ENCODE results near the gene RNF186.

The RNF186 gene

DNA sequence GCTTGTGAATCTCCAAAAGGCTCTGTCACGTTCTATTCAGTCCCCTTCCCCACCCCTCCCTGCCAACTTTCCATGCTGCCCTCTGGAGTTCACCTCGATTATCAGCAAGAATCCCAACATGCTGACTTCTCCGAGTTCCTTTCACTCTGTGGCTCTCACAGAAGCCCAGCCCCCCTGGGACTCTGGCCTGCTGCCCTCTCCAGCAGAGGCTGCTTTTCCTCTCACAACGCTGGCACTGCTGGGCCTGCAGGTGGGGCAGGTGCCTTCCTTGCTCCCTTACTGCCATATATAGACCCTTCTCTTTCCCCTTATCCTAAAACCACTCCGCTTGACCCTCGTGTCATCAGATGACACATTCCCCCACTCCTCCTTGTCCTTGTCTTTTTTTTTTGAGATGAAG is 10.2 kb upstream of the RNF186 start:
- no peak for ATAC-seq
- TF ChIP-seq CSRNP3 (CRISPR knock-in tag; IDR thresholded peaks at IDR 0.05) (no peak), TOX (CRISPR knock-in tag; IDR thresholded peaks at IDR 0.05; ENCODE audit: borderline replicate concordance) (no peak), ZNF8 (CRISPR knock-in tag; IDR thresholded peaks at IDR 0.05) (no peak)
- TF ChIP-seq, protein P1, sequence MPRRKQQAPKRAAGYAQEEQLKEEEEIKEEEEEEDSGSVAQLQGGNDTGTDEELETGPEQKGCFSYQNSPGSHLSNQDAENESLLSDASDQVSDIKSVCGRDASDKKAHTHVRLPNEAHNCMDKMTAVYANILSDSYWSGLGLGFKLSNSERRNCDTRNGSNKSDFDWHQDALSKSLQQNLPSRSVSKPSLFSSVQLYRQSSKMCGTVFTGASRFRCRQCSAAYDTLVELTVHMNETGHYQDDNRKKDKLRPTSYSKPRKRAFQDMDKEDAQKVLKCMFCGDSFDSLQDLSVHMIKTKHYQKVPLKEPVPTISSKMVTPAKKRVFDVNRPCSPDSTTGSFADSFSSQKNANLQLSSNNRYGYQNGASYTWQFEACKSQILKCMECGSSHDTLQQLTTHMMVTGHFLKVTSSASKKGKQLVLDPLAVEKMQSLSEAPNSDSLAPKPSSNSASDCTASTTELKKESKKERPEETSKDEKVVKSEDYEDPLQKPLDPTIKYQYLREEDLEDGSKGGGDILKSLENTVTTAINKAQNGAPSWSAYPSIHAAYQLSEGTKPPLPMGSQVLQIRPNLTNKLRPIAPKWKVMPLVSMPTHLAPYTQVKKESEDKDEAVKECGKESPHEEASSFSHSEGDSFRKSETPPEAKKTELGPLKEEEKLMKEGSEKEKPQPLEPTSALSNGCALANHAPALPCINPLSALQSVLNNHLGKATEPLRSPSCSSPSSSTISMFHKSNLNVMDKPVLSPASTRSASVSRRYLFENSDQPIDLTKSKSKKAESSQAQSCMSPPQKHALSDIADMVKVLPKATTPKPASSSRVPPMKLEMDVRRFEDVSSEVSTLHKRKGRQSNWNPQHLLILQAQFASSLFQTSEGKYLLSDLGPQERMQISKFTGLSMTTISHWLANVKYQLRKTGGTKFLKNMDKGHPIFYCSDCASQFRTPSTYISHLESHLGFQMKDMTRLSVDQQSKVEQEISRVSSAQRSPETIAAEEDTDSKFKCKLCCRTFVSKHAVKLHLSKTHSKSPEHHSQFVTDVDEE (CRISPR knock-in tag; IDR thresholded peaks at IDR 0.05), result no peak

DNA sequence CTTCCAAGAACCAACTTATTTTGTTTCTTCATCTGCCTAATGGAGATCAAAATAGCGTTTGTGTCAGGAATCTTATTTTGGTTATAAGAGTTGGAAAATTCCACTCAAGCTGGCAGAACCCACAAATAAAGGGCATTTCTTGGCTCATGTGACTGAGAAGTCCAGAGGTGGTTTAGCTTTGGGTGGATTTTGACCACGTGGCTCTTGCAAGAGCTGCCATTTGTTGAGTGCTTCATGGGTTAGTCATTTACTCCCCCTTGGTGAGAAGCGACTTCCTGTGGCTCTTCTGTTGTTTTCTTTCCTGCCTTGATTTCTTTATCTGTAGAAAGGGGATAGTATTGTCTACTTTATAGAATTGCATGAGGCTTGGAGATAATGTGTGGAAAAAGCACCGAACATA is 9.5 kb upstream of the RNF186 start:
- ATAC-seq, result no peak
- TF ChIP-seq SNAI2 (CRISPR knock-in tag; IDR thresholded peaks at IDR 0.05) (no peak), ZNF8 (CRISPR knock-in tag; IDR thresholded peaks at IDR 0.05) (no peak), RARB (CRISPR knock-in tag; IDR thresholded peaks at IDR 0.05) (no peak), ISL1 (CRISPR knock-in tag; IDR thresholded peaks at IDR 0.05) (no peak), ZFP3 (CRISPR knock-in tag; IDR thresholded peaks at IDR 0.05) (no peak)

GRCh38 chr1:19824036-19824435 is 9.0 kb upstream of the RNF186 start:
- no peak for ATAC-seq
- TF ChIP-seq TCF4 (CRISPR knock-in tag; IDR thresholded peaks at IDR 0.05; ENCODE audit: borderline replicate concordance) (no peak), BACH2 (CRISPR knock-in tag; IDR thresholded peaks at IDR 0.05; ENCODE audit: borderline replicate concordance) (no peak)

DNA sequence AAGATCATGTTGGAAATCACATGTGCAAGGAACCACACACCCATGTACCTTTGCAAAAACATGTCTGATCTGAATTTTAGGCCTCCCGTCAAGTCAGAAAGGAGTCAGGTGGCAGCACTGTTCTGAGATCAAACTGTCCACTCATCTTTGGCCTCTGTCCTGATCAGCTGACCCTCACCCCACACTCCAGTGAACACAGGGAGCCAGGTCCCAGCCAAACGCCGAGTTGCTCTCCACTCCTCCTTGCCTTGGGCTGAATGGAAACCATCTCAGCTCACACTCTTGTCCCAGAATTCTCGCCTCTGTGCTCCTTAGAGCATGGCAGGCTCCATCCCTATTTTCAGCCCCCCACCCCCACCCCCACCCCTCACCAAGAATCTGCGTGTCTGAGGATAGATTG is 4.6 kb upstream of the RNF186 start:
- ATAC-seq, result no peak
- TF ChIP-seq ZFP3 (CRISPR knock-in tag; IDR thresholded peaks at IDR 0.05), result no peak
- no peak for TF ChIP-seq ZFP30 (CRISPR knock-in tag; IDR thresholded peaks at IDR 0.05)
- TF ChIP-seq, protein P2, sequence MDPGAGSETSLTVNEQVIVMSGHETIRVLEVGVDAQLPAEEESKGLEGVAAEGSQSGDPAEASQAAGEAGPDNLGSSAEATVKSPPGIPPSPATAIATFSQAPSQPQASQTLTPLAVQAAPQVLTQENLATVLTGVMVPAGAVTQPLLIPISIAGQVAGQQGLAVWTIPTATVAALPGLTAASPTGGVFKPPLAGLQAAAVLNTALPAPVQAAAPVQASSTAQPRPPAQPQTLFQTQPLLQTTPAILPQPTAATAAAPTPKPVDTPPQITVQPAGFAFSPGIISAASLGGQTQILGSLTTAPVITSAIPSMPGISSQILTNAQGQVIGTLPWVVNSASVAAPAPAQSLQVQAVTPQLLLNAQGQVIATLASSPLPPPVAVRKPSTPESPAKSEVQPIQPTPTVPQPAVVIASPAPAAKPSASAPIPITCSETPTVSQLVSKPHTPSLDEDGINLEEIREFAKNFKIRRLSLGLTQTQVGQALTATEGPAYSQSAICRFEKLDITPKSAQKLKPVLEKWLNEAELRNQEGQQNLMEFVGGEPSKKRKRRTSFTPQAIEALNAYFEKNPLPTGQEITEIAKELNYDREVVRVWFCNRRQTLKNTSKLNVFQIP (CRISPR knock-in tag; IDR thresholded peaks at IDR 0.05; ENCODE audit: borderline replicate concordance, low read depth), result no peak
- no peak for TF ChIP-seq CSRNP3 (CRISPR knock-in tag; IDR thresholded peaks at IDR 0.05)
- no peak for TF ChIP-seq SNAI2 (CRISPR knock-in tag; IDR thresholded peaks at IDR 0.05)
- no peak for TF ChIP-seq TOX (CRISPR knock-in tag; IDR thresholded peaks at IDR 0.05; ENCODE audit: borderline replicate concordance)
- no peak for TF ChIP-seq ARNTL (CRISPR knock-in tag; IDR thresholded peaks at IDR 0.05; ENCODE audit: borderline replicate concordance, low read depth)
- no peak for TF ChIP-seq ZNF70 (CRISPR knock-in tag; IDR thresholded peaks at IDR 0.05)
- no peak for TF ChIP-seq ESRRG (CRISPR knock-in tag; IDR thresholded peaks at IDR 0.05)
- TF ChIP-seq CSDC2 (CRISPR knock-in tag; IDR thresholded peaks at IDR 0.05), result no peak

DNA sequence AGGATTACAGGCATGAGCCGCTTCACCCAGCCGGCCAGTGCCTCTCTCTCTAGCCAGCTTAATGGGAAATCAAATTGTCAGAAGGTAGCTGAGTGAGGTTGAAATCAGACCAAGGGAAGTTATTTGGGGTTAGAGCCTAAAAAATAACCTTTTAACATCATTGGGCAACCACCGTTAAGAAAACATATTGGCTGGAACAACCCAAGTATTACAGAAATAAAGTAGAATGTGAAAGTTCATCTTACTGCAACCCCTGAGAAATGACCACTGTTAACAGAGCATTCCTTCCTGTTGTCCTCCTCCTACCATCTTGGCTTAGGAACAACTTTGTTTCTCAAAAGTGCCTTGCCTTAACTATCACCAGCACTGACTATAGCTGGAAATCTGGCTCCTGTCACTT is 3.2 kb upstream of the RNF186 start:
- ATAC-seq, result no peak
- TF ChIP-seq BACH2 (CRISPR knock-in tag; IDR thresholded peaks at IDR 0.05; ENCODE audit: borderline replicate concordance) (no peak), OSR1 (CRISPR knock-in tag; IDR thresholded peaks at IDR 0.05) (no peak), ARNTL (CRISPR knock-in tag; IDR thresholded peaks at IDR 0.05; ENCODE audit: borderline replicate concordance, low read depth) (no peak), ZC3H10 (CRISPR knock-in tag; IDR thresholded peaks at IDR 0.05) (no peak), TOX (CRISPR knock-in tag; IDR thresholded peaks at IDR 0.05; ENCODE audit: borderline replicate concordance) (no peak), SNAI2 (CRISPR knock-in tag; IDR thresholded peaks at IDR 0.05) (no peak), PPARA (CRISPR knock-in tag; IDR thresholded peaks at IDR 0.05; ENCODE audit: borderline replicate concordance) (no peak), ZNF8 (CRISPR knock-in tag; IDR thresholded peaks at IDR 0.05) (no peak), ESRRG (CRISPR knock-in tag; IDR thresholded peaks at IDR 0.05) (no peak), ZNF70 (CRISPR knock-in tag; IDR thresholded peaks at IDR 0.05) (no peak), GLIS3 (CRISPR knock-in tag; IDR thresholded peaks at IDR 0.05) (no peak), CREB5 (CRISPR knock-in tag; IDR thresholded peaks at IDR 0.05; ENCODE audit: low read depth) (no peak), RARB (CRISPR knock-in tag; IDR thresholded peaks at IDR 0.05) (no peak), ZFP30 (CRISPR knock-in tag; IDR thresholded peaks at IDR 0.05) (no peak)
- TF ChIP-seq, protein P1 (CRISPR knock-in tag; IDR thresholded peaks at IDR 0.05), result no peak

All from SK-N-SH treated with all-trans-retinoic acid at 6 μM for 48 hours (cell line).